ENCODE results near the gene SLMAP.
"Not testable (repeated sequence)": the region's sequence is repeated elsewhere in the genome, so short reads cannot be mapped to it uniquely, and the experiment has no call there.

The SLMAP gene

GRCh38 chr3:57855943-57856342 is 99.8 kb downstream of the SLMAP start:
- H3K4me2 ChIP-seq (ENCODE audit: low read length): no peak overlapping the region
- H3K36me3 ChIP-seq (ENCODE audit: control insufficient read depth, insufficient read depth, low read length): no peaks in the 10 kb centered on the region
- no peak overlapping the region for H3K4me3 ChIP-seq (ENCODE audit: low read depth, low read length)
- no peaks in the 10 kb centered on the region for H3K79me2 ChIP-seq
- H3K27me3 ChIP-seq (ENCODE audit: control insufficient read depth, insufficient read depth, low read length): no peaks in the 10 kb centered on the region
- H3K9ac ChIP-seq: no peak overlapping the region
- H2AFZ ChIP-seq: no peak overlapping the region
- H3K9me3 ChIP-seq (ENCODE audit: control insufficient read depth, low read length): no peaks in the 10 kb centered on the region
- H3K27ac ChIP-seq: no peak overlapping the region
- TF ChIP-seq, protein P1, sequence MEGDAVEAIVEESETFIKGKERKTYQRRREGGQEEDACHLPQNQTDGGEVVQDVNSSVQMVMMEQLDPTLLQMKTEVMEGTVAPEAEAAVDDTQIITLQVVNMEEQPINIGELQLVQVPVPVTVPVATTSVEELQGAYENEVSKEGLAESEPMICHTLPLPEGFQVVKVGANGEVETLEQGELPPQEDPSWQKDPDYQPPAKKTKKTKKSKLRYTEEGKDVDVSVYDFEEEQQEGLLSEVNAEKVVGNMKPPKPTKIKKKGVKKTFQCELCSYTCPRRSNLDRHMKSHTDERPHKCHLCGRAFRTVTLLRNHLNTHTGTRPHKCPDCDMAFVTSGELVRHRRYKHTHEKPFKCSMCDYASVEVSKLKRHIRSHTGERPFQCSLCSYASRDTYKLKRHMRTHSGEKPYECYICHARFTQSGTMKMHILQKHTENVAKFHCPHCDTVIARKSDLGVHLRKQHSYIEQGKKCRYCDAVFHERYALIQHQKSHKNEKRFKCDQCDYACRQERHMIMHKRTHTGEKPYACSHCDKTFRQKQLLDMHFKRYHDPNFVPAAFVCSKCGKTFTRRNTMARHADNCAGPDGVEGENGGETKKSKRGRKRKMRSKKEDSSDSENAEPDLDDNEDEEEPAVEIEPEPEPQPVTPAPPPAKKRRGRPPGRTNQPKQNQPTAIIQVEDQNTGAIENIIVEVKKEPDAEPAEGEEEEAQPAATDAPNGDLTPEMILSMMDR (IDR thresholded peaks at IDR 0.05): no peak
- no peaks in the 10 kb centered on the region for H3K4me1 ChIP-seq

- H3K9me3 ChIP-seq (ENCODE audit: control insufficient read depth, low read length): no peaks in the 10 kb centered on the region
- H3K9ac ChIP-seq: no peak overlapping the region
- H3K36me3 ChIP-seq (ENCODE audit: control insufficient read depth, insufficient read depth, low read length): no peaks in the 10 kb centered on the region
- no peak overlapping the region for H3K4me2 ChIP-seq (ENCODE audit: low read length)
- H3K27me3 ChIP-seq (ENCODE audit: control insufficient read depth, insufficient read depth, low read length): no peaks in the 10 kb centered on the region
- no peak overlapping the region for H3K4me3 ChIP-seq (ENCODE audit: low read depth, low read length)
- H3K4me1 ChIP-seq: no peaks in the 10 kb centered on the region
- TF ChIP-seq, protein P1 (IDR thresholded peaks at IDR 0.05): no peak
- H3K79me2 ChIP-seq: no peaks in the 10 kb centered on the region
- no peak overlapping the region for H2AFZ ChIP-seq
- no peak overlapping the region for H3K27ac ChIP-seq
Measured at GRCh38 chr3:57856675-57857074, 100.6 kb downstream of the SLMAP start.

GRCh38 chr3:57862894-57863293 is 106.8 kb downstream of the SLMAP start:
- no peak overlapping the region for H3K9ac ChIP-seq
- no peaks in the 10 kb centered on the region for H3K36me3 ChIP-seq (ENCODE audit: control insufficient read depth, insufficient read depth, low read length)
- H3K27me3 ChIP-seq (ENCODE audit: control insufficient read depth, insufficient read depth, low read length): no peaks in the 10 kb centered on the region
- TF ChIP-seq, protein P1 (IDR thresholded peaks at IDR 0.05): no peak
- H3K79me2 ChIP-seq: no peaks in the 10 kb centered on the region
- H3K27ac ChIP-seq: no peak overlapping the region
- H2AFZ ChIP-seq: no peak overlapping the region
- H3K4me2 ChIP-seq (ENCODE audit: low read length): no peak overlapping the region
- H3K9me3 ChIP-seq (ENCODE audit: control insufficient read depth, low read length): no peaks in the 10 kb centered on the region
- H3K4me3 ChIP-seq (ENCODE audit: low read depth, low read length): no peak overlapping the region
- H3K4me1 ChIP-seq: no peaks in the 10 kb centered on the region

- no peak overlapping the region for H3K27ac ChIP-seq
- H3K36me3 ChIP-seq (ENCODE audit: control insufficient read depth, insufficient read depth, low read length): no peaks in the 10 kb centered on the region
- H2AFZ ChIP-seq: no peak overlapping the region
- no peaks in the 10 kb centered on the region for H3K9me3 ChIP-seq (ENCODE audit: control insufficient read depth, low read length)
- H3K4me3 ChIP-seq (ENCODE audit: low read depth, low read length): no peak overlapping the region
- no peaks in the 10 kb centered on the region for H3K4me1 ChIP-seq
- no peak overlapping the region for H3K9ac ChIP-seq
- H3K4me2 ChIP-seq (ENCODE audit: low read length): no peak overlapping the region
- TF ChIP-seq, protein P1 (IDR thresholded peaks at IDR 0.05): no peak
- H3K79me2 ChIP-seq: no peaks in the 10 kb centered on the region
- no peaks in the 10 kb centered on the region for H3K27me3 ChIP-seq (ENCODE audit: control insufficient read depth, insufficient read depth, low read length)
Measured at GRCh38 chr3:57863380-57863779, 107.3 kb downstream of the SLMAP start.

- H3K4me3 ChIP-seq (ENCODE audit: low read depth, low read length): no peak overlapping the region
- no peak overlapping the region for H3K9ac ChIP-seq
- no peak overlapping the region for H3K27ac ChIP-seq
- H3K27me3 ChIP-seq (ENCODE audit: control insufficient read depth, insufficient read depth, low read length): no peaks in the 10 kb centered on the region
- no peaks in the 10 kb centered on the region for H3K9me3 ChIP-seq (ENCODE audit: control insufficient read depth, low read length)
- H2AFZ ChIP-seq: no peak overlapping the region
- no peaks in the 10 kb centered on the region for H3K4me1 ChIP-seq
- H3K79me2 ChIP-seq: no peaks in the 10 kb centered on the region
- H3K4me2 ChIP-seq (ENCODE audit: low read length): no peak overlapping the region
- TF ChIP-seq, protein P1 (IDR thresholded peaks at IDR 0.05): peak; percentile 30
- no peaks in the 10 kb centered on the region for H3K36me3 ChIP-seq (ENCODE audit: control insufficient read depth, insufficient read depth, low read length)
Measured at GRCh38 chr3:57864853-57865252, 108.7 kb downstream of the SLMAP start.

- H3K9ac ChIP-seq, H3K79me2 ChIP-seq: not testable (repeated sequence)
Measured at GRCh38 chr3:57869110-57869509, 113.0 kb downstream of the SLMAP start.

More at GRCh38 chr3:57869110-57869509, 113.0 kb downstream of the SLMAP start:
- not testable (repeated sequence) for H3K4me1 ChIP-seq; H3K9me3 ChIP-seq (ENCODE audit: control insufficient read depth, low read length); H3K27ac ChIP-seq; H3K4me3 ChIP-seq (ENCODE audit: low read depth, low read length); H2AFZ ChIP-seq; H3K4me2 ChIP-seq (ENCODE audit: low read length); H3K27me3 ChIP-seq (ENCODE audit: control insufficient read depth, insufficient read depth, low read length); H3K36me3 ChIP-seq (ENCODE audit: control insufficient read depth, insufficient read depth, low read length)
